SK-N-SH (cell line): ENCODE results near the gene TTC36. TPM values are rescaled to one million over a fixed set of nuclear protein-coding genes. Genes with fewer than 3 reads are reported as not detected.
A peak's percentile ranks its signal among the peaks of the same experiment; 100 is the strongest.

Experiments
- CTCF ChIA-PET: fragments of 300-600, 350-600 bp; formaldehyde crosslinking; extraction: SDS; loops from one replicate; lab custom pipeline; 2021; lab: Yijun Ruan, JAX
- POLR2A ChIA-PET: fragments of 350-600 bp; sonication (Branson Sonifier 250); formaldehyde crosslinking; extraction: SDS; loops from one replicate; lab custom pipeline; 2020; ENCODE audit warnings: antibody characterized with exemption, inconsistent platforms; lab: Yijun Ruan, JAX
- DNase-seq: peaks from one replicate; pipeline ENCODE4 v3.0.0; 2012
- H2AFZ ChIP-seq: fragments of 200-600 bp; sonication (generic); 2 replicates; pipeline ENCODE4 v1.8.1; 2016; ENCODE audit warnings: antibody characterized with exemption, mild to moderate bottlenecking, low read depth
- H3F3A ChIP-seq: fragments of 200-600 bp; sonication (generic); replicated peaks from 2 replicates; pipeline ENCODE3; 2016; ENCODE audit warnings: antibody characterized with exemption, mild to moderate bottlenecking; ENCODE audit not compliant: insufficient read depth
- H3K27ac ChIP-seq, 2 experiments: fragments of 200-500 bp in 1 of 2; fragments of 200-600 bp in 1 of 2; sonication (Bioruptor generic) in 1 of 2; sonication (generic), shearing (Covaris generic) in 1 of 2; 2 replicates each; pipeline versions ENCODE4 v1.5.1 to v1.6.1; 2014 to 2016; ENCODE audit warnings: low read depth in 2 of 2, inconsistent platforms in 1 of 2, low read length in 1 of 2, mild to moderate bottlenecking in 1 of 2, mixed read lengths in 1 of 2
- H3K27me3 ChIP-seq: fragments of 200-600 bp; sonication (generic), shearing (Covaris generic); 2 replicates; pipeline ENCODE4 v1.6.1; 2016; ENCODE audit warnings: mixed run types; ENCODE audit not compliant: insufficient read depth
- H3K36me3 ChIP-seq, 2 experiments: fragments of 200-500 bp in 1 of 2; fragments of 200-600 bp in 1 of 2; sonication (Bioruptor generic) in 1 of 2; sonication (generic) in 1 of 2; replicated peaks in 1 of 2; 2 replicates each; pipeline versions ENCODE3 to v1.5.1; 2014 to 2016; ENCODE audit warnings: low read length in 1 of 2, mild to moderate bottlenecking in 1 of 2; ENCODE audit not compliant: insufficient read depth in 2 of 2, control insufficient read depth in 1 of 2
- H3K4me1 ChIP-seq, 2 experiments: fragments of 200-500 bp in 1 of 2; fragments of 200-600 bp in 1 of 2; sonication (Bioruptor generic) in 1 of 2; sonication (generic), shearing (Covaris generic) in 1 of 2; 2 replicates each; pipeline versions ENCODE4 v1.5.1 to v1.6.1; 2014 to 2016; ENCODE audit warnings: low read depth in 1 of 2, low read length in 1 of 2, mixed run types in 1 of 2; ENCODE audit not compliant: insufficient read depth in 2 of 2, control insufficient read depth in 1 of 2
- H3K4me2 ChIP-seq: fragments of 200-600 bp; sonication (generic), shearing (Covaris generic); 2 replicates; pipeline ENCODE4 v1.6.1; 2017; ENCODE audit warnings: mixed run types
- H3K4me3 ChIP-seq, 2 experiments: fragments of 200-500 bp in 1 of 2; fragments of 200-600 bp in 1 of 2; sonication (Bioruptor generic) in 1 of 2; sonication (generic), shearing (Covaris generic) in 1 of 2; 2 replicates each; pipeline versions ENCODE4 v1.5.1 to v1.8.1; 2014 to 2016; ENCODE audit warnings: low read depth in 2 of 2, inconsistent platforms in 1 of 2, low read length in 1 of 2, mild to moderate bottlenecking in 1 of 2, mixed read lengths in 1 of 2, moderate library complexity in 1 of 2
- H3K79me2 ChIP-seq: fragments of 200-600 bp; sonication (generic); 2 replicates; pipeline ENCODE4 v1.8.1; 2017; ENCODE audit warnings: mild to moderate bottlenecking; ENCODE audit not compliant: insufficient read depth
- H3K9ac ChIP-seq: fragments of 200-600 bp; sonication (generic); 2 replicates; pipeline ENCODE4 v1.6.1; 2017; ENCODE audit warnings: mixed run types
- H3K9me2 ChIP-seq: fragments of 200-600 bp; sonication (generic); 2 replicates; pipeline ENCODE4 v1.6.1; 2017; ENCODE audit warnings: mixed run types
- H3K9me3 ChIP-seq: fragments of 200-600 bp; sonication (generic); 2 replicates; pipeline ENCODE4 v1.6.1; 2017; ENCODE audit warnings: mixed run types, mild to moderate bottlenecking, moderate library complexity
- H4K20me1 ChIP-seq: fragments of 200-600 bp; sonication (generic); 2 replicates; pipeline ENCODE4 v1.6.1; 2017; ENCODE audit warnings: mild to moderate bottlenecking, mixed run types; ENCODE audit not compliant: insufficient read depth
- CHD2 ChIP-seq: fragments of 150-350 bp; IDR thresholded peaks from 2 replicates; pipeline ENCODE4 v1.6.1; 2018; ENCODE audit warnings: low read length; ENCODE audit not compliant: partially characterized antibody
- ELF1 ChIP-seq: IDR thresholded peaks from 2 replicates; pipeline ENCODE4 v1.4.0; 2012
- EP300 ChIP-seq, 2 experiments: IDR thresholded peaks; 2 replicates each; pipeline versions ENCODE4 v1.4.0 to v1.6.1; 2012; ENCODE audit warnings: borderline replicate concordance in 1 of 2, low read depth in 1 of 2, low read length in 1 of 2
- EZH2phosphoT487 ChIP-seq: fragments of 200-600 bp; sonication (generic); IDR thresholded peaks from 2 replicates; pipeline ENCODE4 v1.6.1; 2017; ENCODE audit warnings: low read depth, mixed run types, mild to moderate bottlenecking, antibody characterized with exemption, moderate library complexity, borderline replicate concordance
- FOSL2 ChIP-seq: IDR thresholded peaks from 2 replicates; pipeline ENCODE4 v1.4.0; 2012; ENCODE audit warnings: low read depth, mild to moderate bottlenecking, moderate library complexity, borderline replicate concordance
- IRF3 ChIP-seq: fragments of 150-350 bp; IDR thresholded peaks from 2 replicates; pipeline ENCODE4 v1.6.1; 2016; ENCODE audit warnings: mild to moderate bottlenecking, low read depth, low read length
- MAX ChIP-seq: IDR thresholded peaks from 2 replicates; pipeline ENCODE4 v1.4.0; 2012; ENCODE audit warnings: low read depth
- NFIC ChIP-seq: IDR thresholded peaks from 2 replicates; pipeline ENCODE4 v1.4.0; 2012; ENCODE audit warnings: borderline replicate concordance
- NRF1 ChIP-seq: IDR thresholded peaks from 2 replicates; pipeline ENCODE4 v1.6.1; 2012; ENCODE audit warnings: low read depth, mild to moderate bottlenecking, low read length
- RAD21 ChIP-seq: IDR thresholded peaks from 2 replicates; pipeline ENCODE4 v1.6.1; 2012; ENCODE audit warnings: mild to moderate bottlenecking, low read length
- SMC3 ChIP-seq: IDR thresholded peaks from 2 replicates; pipeline ENCODE4 v1.6.1; 2012; ENCODE audit warnings: low read depth, low read length, improper control_type of control experiment
- USF1 ChIP-seq: IDR thresholded peaks from 2 replicates; pipeline ENCODE4 v1.4.0; 2012; ENCODE audit warnings: low read depth, borderline replicate concordance
- YY1 ChIP-seq: IDR thresholded peaks from 2 replicates; pipeline ENCODE4 v1.4.0; 2012; ENCODE audit warnings: low read depth, mild to moderate bottlenecking
- ZBTB33 ChIP-seq: IDR thresholded peaks from 2 replicates; pipeline ENCODE4 v1.4.0; 2012; ENCODE audit warnings: low read depth, borderline replicate concordance
- WGBS: methylation state at CpG from one replicate; pipeline ENCODE4 v1.1.6; 2017; ENCODE audit warnings: low lambda C conversion rate; 5-methylcytosine and 5-hydroxymethylcytosine counted together
- polyA plus RNA-seq, 3 experiments: library from polyadenylated mRNA; depleted of rRNA; stranded (reverse); fragments of >200 nt; gene quantifications; 2 replicates each; pipeline ENCODE4 v1.2.3, GENCODE V29; 2012

TTC36 gene
- polyA plus RNA-seq, 1 of the 3 experiments (the other 2 are of a cell fraction), result 0.18 TPM

- peak; percentile 89 for TF ChIP-seq YY1
- no peak for TF ChIP-seq EP300 (IDR thresholded peaks at IDR 0.05; ENCODE audit: borderline replicate concordance in 1 of 2, low read depth in 1 of 2, low read length in 1 of 2)
- TF ChIP-seq USF1, result no peak
- TF ChIP-seq ELF1, result peak; percentile 50
These were observed 45.0 kb downstream of the TTC36 start, which contains the start of gene ARCN1 (continued) for GRCh38 chr11:118572061-118572980.

- peak; percentile 22 for DNase-seq
- Histone ChIP-seq H3K9ac (peak overlapping the region; percentile 100), H3K9me2 (no peaks in the 10 kb centered on the region), H3K4me3 (peak overlapping the region; percentile 85 to 92), H2AFZ (peak overlapping the region; percentile 58; the same call in 1 of the 2 replicates), H3K4me2 (peak overlapping the region; percentile 77), H3K36me3 (peaks cover 0 to 14% of the 10 kb centered on the region in 2 experiments), H3F3A (peaks cover under 1% of the 10 kb centered on the region), H3K27me3 (no peaks in the 10 kb centered on the region), H3K9me3 (no peaks in the 10 kb centered on the region), H3K4me1 (peaks cover 6 to 12% of the 10 kb centered on the region in 2 experiments; a peak in 3 of 4 replicates), H3K79me2 (peaks cover 64% of the 10 kb centered on the region), H3K27ac (peak overlapping the region; percentile 93 to 97), H4K20me1 (peaks cover 51% of the 10 kb centered on the region)
- 7% methylated on average over 10 of the region's 10 CpGs for WGBS
- ChIA-PET CTCF (interaction anchor here (1.5 to 1.7 kb wide), 2 partner anchors 43 to 87 kb away, joined by 3 to 6 read pairs; no protein-coding TSS in a partner anchor), POLR2A (interaction anchor here (0.8 kb wide), 1 partner anchor 32 kb away, joined by 3 read pairs; no protein-coding TSS in a partner anchor)
- TF ChIP-seq ZBTB33 (no peak), SMC3 (no peak), NFIC (no peak), IRF3 (no peak), MAX (no peak; the same call in 1 of the 2 replicates), RAD21 (no peak), NRF1 (no peak), CHD2 (no peak), EZH2phosphoT487 (no peak), FOSL2 (no peak)
These were observed 45.8 kb downstream of the TTC36 start for GRCh38 chr11:118572981-118573550.
